Body of pancreas (tissue), 4 donors: ENCODE measurements around the gene PEX6.

ENCODE experiments used
- POLR2A ChIP-seq, 3 donors: fragments of 450-650 bp; IDR thresholded peaks; one replicate each; pipeline ENCODE4 v1.6.1; 2016; ENCODE audit warnings: antibody characterized with exemption in 3 of 3, mild to moderate bottlenecking in 2 of 3
- TF ChIP-seq, protein P1 (sequence below), 7 experiments: fragments of 450-650 bp in 4 of 7; fragments of 200-600 bp in 3 of 7; sonication (generic) in 3 of 7; IDR thresholded peaks; one replicate each; pipeline ENCODE4 v1.5.1; 2016 to 2019; ENCODE audit warnings: antibody characterized with exemption in 7 of 7

DNA sequence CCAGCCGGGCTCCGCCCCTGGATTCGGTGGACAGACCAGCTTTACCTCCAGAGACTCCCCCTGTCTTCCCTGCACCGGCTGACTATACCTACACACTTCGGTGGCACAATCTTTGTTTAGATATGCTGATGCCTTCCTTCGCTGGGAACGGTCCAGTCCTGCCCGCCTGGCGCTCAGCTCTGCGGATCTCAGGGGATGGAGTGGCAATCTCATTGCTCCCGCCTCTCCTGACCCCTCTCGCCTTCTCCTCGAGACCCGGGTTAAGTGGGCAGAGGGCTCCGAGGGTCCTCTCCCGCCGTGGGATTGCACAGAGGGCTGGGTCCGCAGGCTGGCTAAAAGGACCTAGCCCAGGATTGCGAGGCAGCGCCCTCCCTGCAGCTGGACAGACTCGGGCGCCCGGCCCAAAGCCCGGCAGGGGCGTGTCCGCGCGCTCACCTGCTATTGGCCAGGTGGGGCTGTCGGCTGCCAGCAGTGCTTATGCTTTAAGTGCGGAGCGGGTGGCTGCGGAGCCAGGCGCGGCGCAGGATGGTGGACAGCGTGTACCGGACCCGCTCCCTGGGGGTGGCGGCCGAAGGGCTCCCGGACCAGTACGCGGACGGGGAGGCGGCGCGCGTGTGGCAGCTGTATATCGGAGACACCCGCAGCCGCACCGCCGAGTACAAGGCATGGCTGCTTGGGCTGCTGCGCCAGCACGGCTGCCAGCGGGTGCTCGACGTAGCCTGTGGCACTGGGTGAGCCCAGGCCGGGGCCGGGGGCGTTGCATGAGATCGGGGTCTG lies 18.6 kb downstream of the PEX6 start, which contains the start of gene GNMT:
- TF ChIP-seq, protein P1, sequence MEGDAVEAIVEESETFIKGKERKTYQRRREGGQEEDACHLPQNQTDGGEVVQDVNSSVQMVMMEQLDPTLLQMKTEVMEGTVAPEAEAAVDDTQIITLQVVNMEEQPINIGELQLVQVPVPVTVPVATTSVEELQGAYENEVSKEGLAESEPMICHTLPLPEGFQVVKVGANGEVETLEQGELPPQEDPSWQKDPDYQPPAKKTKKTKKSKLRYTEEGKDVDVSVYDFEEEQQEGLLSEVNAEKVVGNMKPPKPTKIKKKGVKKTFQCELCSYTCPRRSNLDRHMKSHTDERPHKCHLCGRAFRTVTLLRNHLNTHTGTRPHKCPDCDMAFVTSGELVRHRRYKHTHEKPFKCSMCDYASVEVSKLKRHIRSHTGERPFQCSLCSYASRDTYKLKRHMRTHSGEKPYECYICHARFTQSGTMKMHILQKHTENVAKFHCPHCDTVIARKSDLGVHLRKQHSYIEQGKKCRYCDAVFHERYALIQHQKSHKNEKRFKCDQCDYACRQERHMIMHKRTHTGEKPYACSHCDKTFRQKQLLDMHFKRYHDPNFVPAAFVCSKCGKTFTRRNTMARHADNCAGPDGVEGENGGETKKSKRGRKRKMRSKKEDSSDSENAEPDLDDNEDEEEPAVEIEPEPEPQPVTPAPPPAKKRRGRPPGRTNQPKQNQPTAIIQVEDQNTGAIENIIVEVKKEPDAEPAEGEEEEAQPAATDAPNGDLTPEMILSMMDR (IDR thresholded peaks at IDR 0.05): peak in 4 of 7 experiments; percentile 3 to 34 (median 29)
- TF ChIP-seq POLR2A (IDR thresholded peaks at IDR 0.05): peak; percentile 99
